Ovary (tissue), 3 donors: Measurements from ENCODE around the gene CEP85L.

ENCODE experiments used
- CTCF ChIP-seq, 3 donors: fragments of 450-650 bp in 2 of 3; fragments of 200-600 bp in 1 of 3; IDR thresholded peaks; one replicate each; pipeline versions ENCODE4 v1.5.1 to v1.8.0; 2016 to 2022; ENCODE audit warnings: antibody characterized with exemption in 3 of 3, mild to moderate bottlenecking in 1 of 3
- POLR2A ChIP-seq: fragments of 450-650 bp; IDR thresholded peaks from one replicate; pipeline ENCODE4 v1.6.1; 2017; ENCODE audit warnings: antibody characterized with exemption, mild to moderate bottlenecking, moderate library complexity
- donor health status: DM: no; HTN: no; CAD: no.

- TF ChIP-seq CTCF (IDR thresholded peaks at IDR 0.05) (no peak), POLR2A (no peak)
Observed at GRCh38 chr6:118660218-118660569, 8.8 kb upstream of the CEP85L start.
